Bronchial epithelial cell (primary cell): Measurements from ENCODE around the gene NHS. TPM values are rescaled to one million over a fixed set of nuclear protein-coding genes. Genes with fewer than 3 reads are reported as not detected.

Experiments used
- DNase-seq: peaks from one replicate; pipeline ENCODE4 v3.0.0-alpha.2; 2010; ENCODE audit warnings: low read depth
- FAIRE-seq: peaks from 2 replicates; lab custom pipeline; 2011; peaks lifted over from hg19 to GRCh38; lab: Jason Lieb, UNC
- H3K27me3 ChIP-seq: 2 replicates; pipeline ENCODE4 v1.5.1; 2011; ENCODE audit warnings: low read length; ENCODE audit not compliant: control insufficient read depth, insufficient read depth
- H3K36me3 ChIP-seq: 2 replicates; pipeline ENCODE4 v1.5.1; 2011; ENCODE audit warnings: low read length; ENCODE audit not compliant: control insufficient read depth, insufficient read depth
- H3K4me3 ChIP-seq: 2 replicates; pipeline ENCODE4 v1.5.1; 2011; ENCODE audit warnings: mild to moderate bottlenecking, low read depth, low read length, control low read depth
- total RNA-seq: library from RNA; depleted of rRNA; stranded (reverse); fragments of >200 nt; gene quantifications from 2 replicates; pipeline ENCODE4 v1.2.1, GENCODE V29; 2014
- TF ChIP-seq, protein P1 (sequence below): IDR thresholded peaks from 2 replicates; pipeline ENCODE4 v1.5.1; 2011; ENCODE audit warnings: mild to moderate bottlenecking, moderate library complexity, low read length, control low read depth, inconsistent platforms; ENCODE audit not compliant: insufficient read depth, severe bottlenecking

NHS gene
- total RNA-seq, 1 donor from 2014 or later, result 0.79 TPM

DNA sequence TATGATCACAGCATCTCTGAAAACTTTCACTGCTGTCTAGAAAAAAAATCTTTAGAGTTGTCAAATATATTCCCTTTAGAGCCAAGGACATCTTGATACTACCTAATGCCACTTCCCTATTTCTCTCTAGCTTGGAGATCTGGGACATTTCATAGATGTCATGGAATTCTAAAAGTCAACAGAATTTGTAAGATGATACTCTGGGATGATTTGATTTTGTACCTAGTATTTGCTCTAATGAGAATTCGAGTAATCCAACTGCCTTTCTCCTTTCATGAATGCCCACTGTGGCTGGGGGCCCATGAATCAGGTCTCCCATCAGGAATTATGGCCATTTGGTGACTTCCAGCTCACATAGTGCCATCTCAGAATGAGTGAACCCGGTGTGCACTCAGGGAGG lies 73.2 kb downstream of the NHS start:
- no peak for DNase-seq
- TF ChIP-seq, protein P1, sequence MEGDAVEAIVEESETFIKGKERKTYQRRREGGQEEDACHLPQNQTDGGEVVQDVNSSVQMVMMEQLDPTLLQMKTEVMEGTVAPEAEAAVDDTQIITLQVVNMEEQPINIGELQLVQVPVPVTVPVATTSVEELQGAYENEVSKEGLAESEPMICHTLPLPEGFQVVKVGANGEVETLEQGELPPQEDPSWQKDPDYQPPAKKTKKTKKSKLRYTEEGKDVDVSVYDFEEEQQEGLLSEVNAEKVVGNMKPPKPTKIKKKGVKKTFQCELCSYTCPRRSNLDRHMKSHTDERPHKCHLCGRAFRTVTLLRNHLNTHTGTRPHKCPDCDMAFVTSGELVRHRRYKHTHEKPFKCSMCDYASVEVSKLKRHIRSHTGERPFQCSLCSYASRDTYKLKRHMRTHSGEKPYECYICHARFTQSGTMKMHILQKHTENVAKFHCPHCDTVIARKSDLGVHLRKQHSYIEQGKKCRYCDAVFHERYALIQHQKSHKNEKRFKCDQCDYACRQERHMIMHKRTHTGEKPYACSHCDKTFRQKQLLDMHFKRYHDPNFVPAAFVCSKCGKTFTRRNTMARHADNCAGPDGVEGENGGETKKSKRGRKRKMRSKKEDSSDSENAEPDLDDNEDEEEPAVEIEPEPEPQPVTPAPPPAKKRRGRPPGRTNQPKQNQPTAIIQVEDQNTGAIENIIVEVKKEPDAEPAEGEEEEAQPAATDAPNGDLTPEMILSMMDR, result no peak
- FAIRE-seq, result no peak
- Histone ChIP-seq H3K27me3 (no peaks in the 10 kb centered on the region), H3K36me3 (no peaks in the 10 kb centered on the region), H3K4me3 (no peak overlapping the region)

DNA sequence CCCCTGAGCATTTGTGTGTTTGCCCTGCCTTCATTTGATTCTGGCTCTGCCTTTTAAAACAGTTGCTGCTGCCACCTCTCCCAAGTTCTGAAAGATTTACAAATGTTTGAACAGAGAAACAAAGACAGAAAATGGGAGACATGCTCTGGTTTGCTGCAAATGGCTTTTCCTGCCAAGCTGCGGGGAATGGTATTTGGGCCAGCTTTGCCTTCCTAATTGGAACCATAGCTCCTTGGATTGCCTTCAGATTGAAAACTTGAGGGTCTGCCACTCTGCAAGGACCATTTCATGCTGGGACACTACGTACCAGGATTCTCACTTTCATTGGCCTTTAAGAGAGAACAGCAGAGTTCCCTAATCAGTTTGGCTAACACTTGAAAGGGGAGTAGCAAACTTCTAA lies 74.9 kb downstream of the NHS start:
- TF ChIP-seq, protein P1, result no peak
- H3K36me3 ChIP-seq, result no peaks in the 10 kb centered on the region
- H3K27me3 ChIP-seq, result no peaks in the 10 kb centered on the region
- no peak for DNase-seq
- no peak overlapping the region for H3K4me3 ChIP-seq
- no peak for FAIRE-seq

DNA sequence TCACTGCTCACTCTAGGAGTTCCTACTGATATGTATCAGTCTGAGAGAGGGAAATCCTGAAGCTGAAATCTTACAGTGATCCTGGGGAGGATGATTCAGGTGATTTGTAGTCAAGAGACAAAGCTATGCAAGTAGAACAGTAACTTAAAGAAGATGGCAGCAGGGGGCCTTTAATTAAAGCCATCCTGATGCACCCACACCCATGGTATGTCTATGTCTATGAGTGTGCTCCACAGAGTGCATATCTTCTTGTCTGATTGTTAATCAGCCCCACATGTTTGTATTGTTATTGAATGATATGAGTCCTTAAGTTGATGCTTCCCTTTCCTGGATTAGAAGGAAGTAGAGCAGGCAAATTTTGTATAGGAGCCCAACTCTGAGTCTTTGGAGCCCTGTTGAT lies 78.8 kb downstream of the NHS start:
- DNase-seq (no peak), FAIRE-seq (no peak)
- Histone ChIP-seq H3K4me3 (no peak overlapping the region), H3K36me3 (no peaks in the 10 kb centered on the region), H3K27me3 (no peaks in the 10 kb centered on the region)
- TF ChIP-seq, protein P1, result no peak

DNA sequence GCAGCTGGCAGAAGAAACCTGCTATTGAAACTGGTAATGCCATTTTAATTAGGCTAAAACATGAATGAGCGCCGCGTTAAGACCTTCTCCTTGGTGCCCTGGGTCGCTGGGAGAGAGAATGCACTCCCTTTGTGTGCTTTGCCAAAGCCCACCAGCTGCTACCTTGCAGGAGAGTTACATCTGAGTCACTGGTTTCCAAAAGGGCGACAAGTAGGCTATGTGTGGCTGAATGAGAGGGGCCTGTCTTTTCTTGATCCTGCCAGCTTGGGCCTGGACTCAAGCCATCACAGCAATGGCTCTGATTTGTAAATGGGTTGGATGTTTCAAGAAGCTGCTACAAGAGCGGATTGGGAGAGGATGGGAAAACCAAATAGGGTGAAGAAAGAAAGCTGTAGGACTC lies 81.5 kb downstream of the NHS start:
- no peaks in the 10 kb centered on the region for H3K36me3 ChIP-seq
- TF ChIP-seq, protein P1, result no peak
- H3K27me3 ChIP-seq, result no peaks in the 10 kb centered on the region
- FAIRE-seq, result no peak
- DNase-seq, result no peak
- H3K4me3 ChIP-seq, result no peak overlapping the region

DNA sequence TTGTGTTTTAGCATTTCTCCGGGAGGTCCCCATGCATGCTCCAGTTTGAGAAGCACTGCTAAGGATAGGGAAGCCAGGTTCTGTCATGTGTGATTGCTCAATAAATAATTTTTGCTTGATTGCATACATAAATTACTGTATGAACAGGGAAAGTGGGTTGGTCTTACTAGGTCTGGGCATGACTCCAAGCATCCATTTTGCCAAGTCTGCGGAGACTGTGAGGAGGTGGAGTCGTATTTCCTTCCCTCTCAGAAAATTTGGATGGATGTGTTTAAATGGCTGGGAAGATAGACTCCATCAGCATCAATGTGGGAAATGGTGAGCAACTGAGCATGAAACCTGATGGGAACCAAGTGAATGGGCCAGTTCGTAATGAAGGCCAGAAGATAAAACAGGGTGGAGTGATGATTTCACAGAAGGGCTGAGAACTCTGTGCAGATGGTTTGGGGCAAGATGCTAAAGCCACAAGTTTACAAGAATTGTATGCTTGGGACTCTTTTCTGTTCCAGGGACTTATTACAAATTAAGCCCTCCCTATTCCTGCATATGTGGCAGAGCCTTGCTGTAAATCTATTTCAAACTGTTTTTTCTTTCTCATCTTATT lies 84.1 kb downstream of the NHS start:
- Histone ChIP-seq H3K36me3 (no peaks in the 10 kb centered on the region), H3K4me3 (no peak overlapping the region), H3K27me3 (no peaks in the 10 kb centered on the region)
- peak; percentile 71 for DNase-seq
- TF ChIP-seq, protein P1, result no peak
- no peak for FAIRE-seq

DNA sequence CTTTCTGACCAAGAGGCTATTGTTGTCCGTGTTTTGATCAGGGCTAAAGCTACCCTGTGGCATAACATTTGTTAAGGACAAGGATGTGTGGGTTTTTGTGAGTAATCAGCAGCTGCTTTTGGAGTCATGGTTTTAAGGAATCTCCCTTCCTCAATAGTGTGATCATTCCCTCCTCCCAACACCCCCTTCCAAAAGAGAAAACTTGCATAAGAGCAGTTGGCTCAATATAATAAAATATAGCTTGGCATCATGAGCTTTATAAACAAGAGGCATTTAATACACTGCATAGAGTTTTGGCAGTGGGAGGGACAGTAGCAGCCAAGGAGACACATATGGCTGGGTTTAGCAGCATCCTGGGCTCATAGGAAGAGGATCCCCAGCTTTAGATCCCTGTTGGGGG lies 84.7 kb downstream of the NHS start:
- no peaks in the 10 kb centered on the region for H3K36me3 ChIP-seq
- no peaks in the 10 kb centered on the region for H3K27me3 ChIP-seq
- DNase-seq, result peak; percentile 66
- TF ChIP-seq, protein P1, result no peak
- no peak for FAIRE-seq
- no peak overlapping the region for H3K4me3 ChIP-seq
